T-cell (primary cell): ENCODE data around the gene MBD3L5. TPM values are rescaled to one million over a fixed set of nuclear protein-coding genes. Genes with fewer than 3 reads are reported as not detected.
"Not testable (repeated sequence)": the region's sequence is repeated elsewhere in the genome, so short reads cannot be mapped to it uniquely, and the experiment has no call there.

Experiments
- ATAC-seq, 4 experiments: fragments of 200-7000 bp in 3 of 4; fragments of 150-1000 bp in 1 of 4; cut with Tn5 transposase; replicated peaks in 1 of 4; 1 replicate in 3 of 4; 2 replicates in 1 of 4; pipeline ENCODE4 v1.10.0; 2021; ENCODE audit warnings: moderate library complexity in 3 of 4, mild to moderate bottlenecking in 2 of 4, moderate number of reproducible peaks in 1 of 4
- CTCF ChIA-PET, 2 donors: fragments of 300-600 bp; sonication (Branson Sonifier 250); formaldehyde crosslinking; loops; one replicate each; lab custom pipeline; 2022; ENCODE audit warnings: antibody characterized with exemption in 2 of 2; lab: Charles Lee
- POLR2A ChIA-PET, 2 donors: fragments of 300-600 bp; sonication (Branson Sonifier 250); formaldehyde crosslinking; loops; one replicate each; lab custom pipeline; 2022; ENCODE audit warnings: antibody characterized with exemption in 2 of 2; lab: Charles Lee
- DNase-seq, 35 experiments: peaks; one replicate each; pipeline versions ENCODE4 v3.0.0 to v3.0.0-alpha.2; 2013 to 2023
- H3K27ac ChIP-seq: one replicate; pipeline ENCODE4 v1.5.1; 2013; ENCODE audit warnings: low read length
- H3K27me3 ChIP-seq, 2 experiments: replicated peaks in 1 of 2; 1 replicate in 1 of 2; 2 replicates in 1 of 2; pipeline versions ENCODE4 v1.6.1 to v1.7.0; 2013; ENCODE audit warnings: low read length in 1 of 2, mixed read lengths in 1 of 2; ENCODE audit not compliant: control insufficient read depth in 2 of 2, insufficient read depth in 2 of 2; ENCODE audit errors: extremely low read depth in 1 of 2
- H3K36me3 ChIP-seq, 2 donors: 1 replicate in 1 of 2; 2 replicates in 1 of 2; pipeline versions ENCODE4 v1.6.1 to v1.7.0; 2013; ENCODE audit warnings: low read length in 1 of 2; ENCODE audit not compliant: control insufficient read depth in 2 of 2, insufficient read depth in 1 of 2; ENCODE audit errors: extremely low read depth in 1 of 2
- H3K4me1 ChIP-seq, 2 experiments: 1 replicate in 1 of 2; 2 replicates in 1 of 2; pipeline versions ENCODE4 v1.6.1 to v1.7.0; 2013; ENCODE audit warnings: low read length in 2 of 2, mixed read lengths in 1 of 2; ENCODE audit not compliant: insufficient read depth in 2 of 2, control insufficient read depth in 1 of 2; ENCODE audit errors: extremely low read depth in 1 of 2
- H3K4me3 ChIP-seq, 2 donors: 1 replicate in 1 of 2; 2 replicates in 1 of 2; pipeline versions ENCODE4 v1.5.1 to v1.7.0; 2013; ENCODE audit warnings: mild to moderate bottlenecking in 2 of 2, low read length in 1 of 2, moderate library complexity in 1 of 2; ENCODE audit not compliant: control insufficient read depth in 1 of 2; ENCODE audit errors: extremely low read depth in 1 of 2
- H3K9me3 ChIP-seq: 2 replicates; pipeline ENCODE4 v1.7.0; 2013
- H3K27ac Mint-ChIP-seq, 2 donors: one replicate each; pipeline ENCODE4 v1.8.0; 2020 to 2021; ENCODE audit warnings: mild to moderate bottlenecking in 2 of 2, mixed read lengths in 2 of 2
- H3K27me3 Mint-ChIP-seq, 2 donors: one replicate each; pipeline ENCODE4 v1.8.0; 2021 to 2022; ENCODE audit warnings: mixed read lengths in 2 of 2
- H3K36me3 Mint-ChIP-seq: one replicate; pipeline ENCODE4 v1.8.0; 2021; ENCODE audit warnings: mixed read lengths
- H3K4me1 Mint-ChIP-seq, 3 donors: one replicate each; pipeline ENCODE4 v1.8.0; 2020 to 2022; ENCODE audit warnings: mixed read lengths in 3 of 3, mild to moderate bottlenecking in 1 of 3
- H3K4me3 Mint-ChIP-seq, 3 donors: one replicate each; pipeline ENCODE4 v1.8.0; 2020 to 2022; ENCODE audit warnings: mild to moderate bottlenecking in 3 of 3, mixed read lengths in 3 of 3, moderate library complexity in 3 of 3
- H3K9me3 Mint-ChIP-seq, 3 donors: one replicate each; pipeline ENCODE4 v1.8.0; 2020 to 2022; ENCODE audit warnings: mixed read lengths in 3 of 3
- WGBS: methylation state at CpG from one replicate; pipeline ENCODE4 v1.1.5; 2013; ENCODE audit warnings: missing lambda C conversion rate; ENCODE audit not compliant: insufficient coverage; 5-methylcytosine and 5-hydroxymethylcytosine counted together
- total RNA-seq, 35 experiments: library from RNA in 6 of 35; stranded (reverse) in 6 of 35; fragments of 120-200 nt in 1 of 35; gene quantifications; one replicate each; pipeline versions ENCODE4 v1.2.1 to v1.2.4 and lab custom pipeline; 2013 to 2026

MBD3L5 gene
- total RNA-seq (not detected), total RNA-seq (lab: John Stamatoyannopoulos, UW) (0 reads per million in 29 experiments)
- total RNA-seq (2013) = not detected

DNA sequence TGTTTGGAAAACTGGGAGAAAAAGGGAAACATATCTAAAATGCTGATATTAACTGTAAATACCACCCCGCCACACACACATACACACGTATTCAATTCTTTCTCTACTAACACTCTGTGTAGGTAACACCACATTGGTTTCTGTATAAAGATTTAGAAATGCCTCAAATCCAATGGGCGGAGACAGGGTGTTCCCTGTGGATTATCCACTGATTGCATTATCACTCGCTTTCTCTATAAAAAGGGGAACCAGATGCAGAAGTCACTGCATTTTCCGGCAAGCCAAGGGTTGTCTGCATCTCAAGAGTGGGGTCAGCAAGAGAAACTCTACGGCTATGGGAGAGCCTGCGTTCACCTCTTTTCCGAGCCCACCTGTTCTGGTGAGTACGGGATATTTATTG is at the start of gene MBD3L5:
Gene MBD3L5, plus strand, starts transcription at position 301 of the 400 bp plus-strand sequence. Its CDS starts 34 bp downstream, at position 335.
- H3K4me1 Mint-ChIP-seq, H3K4me1 ChIP-seq, H3K27ac Mint-ChIP-seq, H3K27ac ChIP-seq, H3K27me3 ChIP-seq, H3K9me3 Mint-ChIP-seq, DNase-seq, H3K4me3 ChIP-seq, ATAC-seq, H3K4me3 Mint-ChIP-seq, H3K36me3 ChIP-seq, H3K36me3 Mint-ChIP-seq, H3K9me3 ChIP-seq, POLR2A ChIA-PET, H3K27me3 Mint-ChIP-seq: not testable (repeated sequence)
- CTCF ChIA-PET = interaction anchor here in 1 of 2 donors (0.6 kb wide), 1 partner anchor 356 kb away, joined by 3 read pairs; no protein-coding TSS in a partner anchor
- no CpG with 5 or more reads among the region's 9 CpGs for WGBS

DNA sequence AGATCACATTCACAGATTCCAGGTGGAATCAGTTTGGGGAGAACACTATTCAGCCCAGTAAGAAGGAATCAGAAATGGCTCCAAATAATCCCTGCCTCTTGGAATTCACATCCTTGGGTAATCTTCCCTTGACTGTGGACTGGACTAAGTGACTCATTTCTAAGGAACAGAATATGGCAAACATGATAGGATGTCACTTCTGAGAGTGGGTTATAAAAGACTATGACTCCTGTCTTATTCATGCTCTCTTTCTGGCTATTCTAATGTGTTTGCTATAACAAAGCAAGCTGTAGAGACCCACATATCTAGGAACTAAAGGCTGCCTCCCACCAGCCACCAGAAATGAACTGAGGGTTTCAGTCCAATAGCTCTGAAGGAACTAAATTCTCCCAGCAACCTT is 46.9 kb upstream of the MBD3L5 start:
- Mint-ChIP-seq H3K9me3 (peaks cover 3 to 30% (median 16%) of the 10 kb centered on the region in 3 donors), H3K4me3 (no peak overlapping the region), H3K27ac (no peak overlapping the region), H3K36me3 (peaks cover 53% of the 10 kb centered on the region), H3K4me1 (peaks cover 0 to 2% (median 0%) of the 10 kb centered on the region in 3 donors), H3K27me3 (no peaks in the 10 kb centered on the region)
- CTCF ChIA-PET = no interaction called here
- no peaks in the 10 kb centered on the region for H3K27me3 ChIP-seq
- H3K27ac ChIP-seq = no peak overlapping the region
- H3K9me3 ChIP-seq = peaks cover 2% of the 10 kb centered on the region
- no peak for DNase-seq
- H3K4me3 ChIP-seq = no peak overlapping the region
- no peak for ATAC-seq
- H3K4me1 ChIP-seq = no peaks in the 10 kb centered on the region
- POLR2A ChIA-PET = interaction anchor here in 1 of 2 donors (0.6 kb wide), 1 partner anchor 514 kb away, joined by 7 read pairs; a partner anchor contains a TSS
- no peaks in the 10 kb centered on the region for H3K36me3 ChIP-seq

DNA sequence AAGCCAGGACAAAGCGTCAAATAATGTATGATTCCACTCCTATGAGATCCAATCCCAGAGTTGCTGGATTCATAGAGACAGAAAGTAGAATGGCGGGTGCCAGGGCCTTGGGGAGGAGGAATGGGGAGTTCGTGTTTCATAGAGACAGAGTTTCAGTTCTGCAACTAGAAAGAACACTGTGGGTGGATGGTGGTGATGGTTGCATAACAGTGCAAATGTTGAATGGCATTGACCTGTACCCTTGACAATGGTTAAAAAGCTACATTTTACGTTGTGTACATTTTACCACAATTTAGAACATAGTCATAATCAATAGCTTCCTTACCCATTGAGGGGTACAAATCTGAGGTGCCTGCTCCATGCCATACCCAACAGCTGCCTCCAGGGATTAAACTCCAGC is 42.5 kb upstream of the MBD3L5 start:
- Mint-ChIP-seq H3K27me3 (no peaks in the 10 kb centered on the region), H3K36me3 (peaks cover 39% of the 10 kb centered on the region), H3K27ac (no peak overlapping the region), H3K9me3 (peaks cover 3 to 30% (median 16%) of the 10 kb centered on the region in 3 donors), H3K4me3 (no peak overlapping the region), H3K4me1 (no peaks in the 10 kb centered on the region)
- no peak for ATAC-seq
- no peak for DNase-seq
- no peaks in the 10 kb centered on the region for H3K4me1 ChIP-seq
- no peak overlapping the region for H3K4me3 ChIP-seq
- peaks cover 2% of the 10 kb centered on the region for H3K9me3 ChIP-seq
- ChIA-PET CTCF (interaction anchor here in 1 of 2 donors (0.9 kb wide), 1 partner anchor 45 kb away, joined by 3 read pairs; no protein-coding TSS in a partner anchor), POLR2A (no interaction called here)
- H3K36me3 ChIP-seq = no peaks in the 10 kb centered on the region
- no peaks in the 10 kb centered on the region for H3K27me3 ChIP-seq
- WGBS = 21% methylated on average over 3 of the region's 4 CpGs
- no peak overlapping the region for H3K27ac ChIP-seq

DNA sequence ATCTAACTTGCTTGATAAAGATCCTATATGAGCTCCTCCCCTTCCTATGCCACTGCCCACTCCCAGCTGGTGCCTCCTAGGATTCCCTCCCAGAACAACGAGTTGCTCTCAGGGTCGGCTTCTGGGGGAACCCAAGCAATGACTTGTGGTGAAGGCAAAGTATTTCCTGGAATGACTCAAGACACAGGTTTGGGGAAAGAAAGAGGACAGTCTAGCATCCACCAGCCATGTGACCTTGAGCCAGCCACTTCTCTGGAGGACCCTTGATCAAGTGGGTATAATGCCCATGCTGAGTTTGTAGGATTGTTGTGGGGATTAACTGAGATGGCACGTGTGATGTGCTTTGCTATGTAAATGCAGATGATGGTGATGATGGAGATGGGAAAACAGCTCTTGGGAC is 42.1 kb upstream of the MBD3L5 start:
- CTCF ChIA-PET = interaction anchor here in 1 of 2 donors (0.9 kb wide), 1 partner anchor 45 kb away, joined by 3 read pairs; no protein-coding TSS in a partner anchor
- no peak overlapping the region for H3K27ac ChIP-seq

DNA sequence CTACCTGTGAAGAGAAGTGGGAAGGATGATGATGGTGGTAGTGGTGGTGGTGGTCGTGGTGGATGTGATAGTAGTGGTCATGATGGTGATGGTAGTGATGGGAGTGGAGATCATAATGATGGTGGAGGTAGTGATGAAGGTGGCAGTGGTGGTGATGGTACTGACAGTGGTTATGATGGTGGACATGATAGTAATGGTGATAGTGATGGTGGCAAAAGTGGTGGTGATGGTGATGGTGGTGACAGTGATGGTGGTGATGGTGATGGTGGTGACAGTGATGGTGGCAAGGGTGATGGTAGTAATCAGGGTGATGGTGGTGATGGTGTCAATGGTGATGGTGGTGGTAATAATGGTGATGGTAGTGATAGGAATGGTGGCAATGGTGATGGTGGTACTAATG is 35.3 kb upstream of the MBD3L5 start:
- Mint-ChIP-seq H3K9me3 (peaks cover 6 to 9% (median 8%) of the 10 kb centered on the region in 3 donors), H3K4me1 (peaks cover 14 to 24% (median 19%) of the 10 kb centered on the region in 3 donors), H3K27ac (peak overlapping the region in 1 of 2 donors; percentile 6), H3K27me3 (no peaks in the 10 kb centered on the region), H3K36me3 (peaks cover 8% of the 10 kb centered on the region), H3K4me3 (no peak overlapping the region)
- peaks cover 0 to 6% of the 10 kb centered on the region in 2 experiments for H3K4me1 ChIP-seq
- no peak overlapping the region for H3K4me3 ChIP-seq
- H3K27me3 ChIP-seq = no peaks in the 10 kb centered on the region
- ATAC-seq (no peak), DNase-seq (no peak)
- ChIA-PET CTCF (no interaction called here), POLR2A (interaction anchor here in 1 of 2 donors (0.5 kb wide), 1 partner anchor 181 kb away, joined by 3 read pairs; no protein-coding TSS in a partner anchor)
- no peak overlapping the region for H3K27ac ChIP-seq
- WGBS = 65% methylated on average over 1 of the region's 1 CpG
- H3K36me3 ChIP-seq = no peaks in the 10 kb centered on the region
- no peaks in the 10 kb centered on the region for H3K9me3 ChIP-seq

More for the DNA sequence above, 42.1 kb upstream of the MBD3L5 start:
- H3K4me3 ChIP-seq = no peak overlapping the region
- H3K4me3 Mint-ChIP-seq = no peak overlapping the region
- peaks cover 36% of the 10 kb centered on the region for H3K36me3 Mint-ChIP-seq
- no peaks in the 10 kb centered on the region for H3K4me1 ChIP-seq
- no peaks in the 10 kb centered on the region for H3K27me3 ChIP-seq
- H3K27me3 Mint-ChIP-seq = no peaks in the 10 kb centered on the region
- no peak overlapping the region for H3K27ac Mint-ChIP-seq
- H3K9me3 Mint-ChIP-seq = peaks cover 1 to 27% (median 16%) of the 10 kb centered on the region in 3 donors
- H3K4me1 Mint-ChIP-seq = no peaks in the 10 kb centered on the region
- no peak for ATAC-seq
- H3K36me3 ChIP-seq = no peaks in the 10 kb centered on the region
- peaks cover 2% of the 10 kb centered on the region for H3K9me3 ChIP-seq
- POLR2A ChIA-PET = no interaction called here
- DNase-seq = no peak
- WGBS = 50% methylated on average over 2 of the region's 3 CpGs

DNA sequence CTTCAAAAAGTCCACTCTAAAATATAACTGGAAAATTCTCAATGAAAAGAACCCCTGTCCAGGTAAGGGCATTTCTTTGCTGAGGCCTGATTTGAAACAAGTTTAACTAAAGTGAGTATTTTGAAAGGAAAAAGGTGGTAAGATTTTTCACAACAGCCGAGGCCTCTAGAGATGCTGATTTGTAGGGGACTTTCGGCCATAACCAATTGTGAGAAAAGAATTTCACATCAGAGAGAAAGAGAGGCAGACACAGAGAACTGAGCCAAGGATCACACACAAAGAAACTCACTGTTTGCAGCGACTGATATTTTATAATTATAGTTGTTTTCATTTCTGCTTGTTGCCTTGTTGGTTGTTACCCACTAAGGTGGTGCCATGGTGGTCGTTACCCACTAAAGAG is 33.6 kb upstream of the MBD3L5 start:
- Histone ChIP-seq H3K27me3 (no peaks in the 10 kb centered on the region), H3K9me3 (no peaks in the 10 kb centered on the region), H3K27ac (no peak overlapping the region), H3K36me3 (no peaks in the 10 kb centered on the region), H3K4me1 (peaks cover 0 to 13% of the 10 kb centered on the region in 2 experiments), H3K4me3 (no peak overlapping the region)
- ATAC-seq = no peak
- H3K4me1 Mint-ChIP-seq = peaks cover 23 to 32% (median 30%) of the 10 kb centered on the region in 3 donors
- H3K27ac Mint-ChIP-seq = peak overlapping the region; percentile 84 to 89
- ChIA-PET CTCF (no interaction called here), POLR2A (interaction anchor here in 1 of 2 donors (0.5 kb wide), 2 partner anchors 148 to 490 kb away, joined by 3 to 4 read pairs; no protein-coding TSS in a partner anchor)
- H3K4me3 Mint-ChIP-seq = peak overlapping the region; percentile 68 to 78 (median 75)
- peaks cover 8% of the 10 kb centered on the region for H3K36me3 Mint-ChIP-seq
- no peak for DNase-seq
- peaks cover 6 to 9% (median 8%) of the 10 kb centered on the region in 3 donors for H3K9me3 Mint-ChIP-seq
- H3K27me3 Mint-ChIP-seq = no peaks in the 10 kb centered on the region
- WGBS = no CpG with 5 or more reads among the region's 4 CpGs
